Liver (tissue), 3 donors: Measurements from ENCODE around the gene EN2.

Source experiments
- FOXA1 ChIP-seq: IDR thresholded peaks from 2 replicates; pipeline ENCODE4 v1.6.1; 2016; ENCODE audit warnings: antibody characterized with exemption
- HNF4G ChIP-seq: IDR thresholded peaks from 2 replicates; pipeline ENCODE4 v1.6.1; 2016; ENCODE audit warnings: antibody characterized with exemption
- JUND ChIP-seq, 2 donors: IDR thresholded peaks; 2 replicates each; pipeline ENCODE4 v1.6.1; 2016; ENCODE audit warnings: antibody characterized with exemption in 2 of 2
- MAX ChIP-seq: IDR thresholded peaks from 2 replicates; pipeline ENCODE4 v1.6.1; 2016; ENCODE audit warnings: antibody characterized with exemption
- RAD21 ChIP-seq, 2 donors: IDR thresholded peaks; 2 replicates each; pipeline ENCODE4 v1.6.1; 2016; ENCODE audit warnings: antibody characterized with exemption in 2 of 2, mild to moderate bottlenecking in 2 of 2
- RXRA ChIP-seq, 2 donors: IDR thresholded peaks; 2 replicates each; pipeline ENCODE4 v1.6.1; 2017 to 2018; ENCODE audit warnings: antibody characterized with exemption in 2 of 2, mild to moderate bottlenecking in 1 of 2
- SP1 ChIP-seq: IDR thresholded peaks from 2 replicates; pipeline ENCODE4 v1.6.1; 2018; ENCODE audit warnings: antibody characterized with exemption, mild to moderate bottlenecking
- YY1 ChIP-seq: IDR thresholded peaks from 2 replicates; pipeline ENCODE4 v1.6.1; 2016; ENCODE audit warnings: antibody characterized with exemption, mild to moderate bottlenecking
- TF ChIP-seq, protein P1 (sequence below): IDR thresholded peaks from 2 replicates; pipeline ENCODE4 v1.6.1; 2016; ENCODE audit warnings: antibody characterized with exemption, mild to moderate bottlenecking
- TF ChIP-seq, protein P2 (sequence below): fragments of 150-350 bp; IDR thresholded peaks from 2 replicates; pipeline ENCODE4 v1.5.1; 2017; ENCODE audit warnings: improper control_type of control experiment, low read depth, low read length; ENCODE audit not compliant: missing input control
- TF ChIP-seq, protein P3 (sequence below): IDR thresholded peaks from 2 replicates; pipeline ENCODE4 v1.6.1; 2016; ENCODE audit warnings: antibody characterized with exemption
- donor health status: healthy.
- donor health status: healthy.

DNA sequence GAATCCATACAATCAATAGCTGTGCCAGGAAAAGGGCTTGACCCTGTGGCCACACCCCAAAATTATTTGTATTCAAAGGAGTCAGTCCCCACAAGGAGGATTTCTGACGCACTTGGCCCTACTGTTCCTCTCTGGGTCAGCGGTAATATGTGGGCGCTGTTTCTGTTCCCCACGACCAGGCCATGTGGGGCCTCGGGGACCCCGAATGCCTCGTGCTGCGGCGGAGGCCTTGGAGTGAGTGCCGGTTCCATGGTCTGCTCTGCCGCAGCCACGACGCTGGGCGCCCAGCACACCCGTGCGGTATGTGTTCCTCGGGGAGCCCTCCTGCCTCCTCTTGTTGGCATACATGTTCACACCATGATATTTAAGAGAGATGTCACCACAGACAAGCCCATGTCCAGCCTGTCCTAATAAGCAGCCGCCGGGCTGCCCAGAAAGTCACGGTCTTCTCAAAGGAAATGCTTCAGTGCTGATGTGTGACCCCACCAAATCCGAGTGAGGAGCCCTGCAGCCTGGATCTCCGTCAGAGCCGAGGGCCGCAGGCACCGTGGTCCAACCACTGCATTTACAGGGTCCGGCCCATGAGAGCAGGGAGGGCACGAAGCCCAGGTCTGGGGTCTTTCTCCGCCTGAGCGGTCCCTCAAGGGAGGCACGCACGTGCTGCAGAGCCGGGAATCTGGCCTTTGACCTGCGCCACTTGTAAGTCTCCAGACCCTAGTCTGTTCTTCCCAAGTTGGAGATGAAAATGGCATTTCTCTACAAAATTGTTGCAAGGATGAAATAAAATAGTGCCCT lies 36.0 kb downstream of the EN2 start:
- TF ChIP-seq, protein P1, sequence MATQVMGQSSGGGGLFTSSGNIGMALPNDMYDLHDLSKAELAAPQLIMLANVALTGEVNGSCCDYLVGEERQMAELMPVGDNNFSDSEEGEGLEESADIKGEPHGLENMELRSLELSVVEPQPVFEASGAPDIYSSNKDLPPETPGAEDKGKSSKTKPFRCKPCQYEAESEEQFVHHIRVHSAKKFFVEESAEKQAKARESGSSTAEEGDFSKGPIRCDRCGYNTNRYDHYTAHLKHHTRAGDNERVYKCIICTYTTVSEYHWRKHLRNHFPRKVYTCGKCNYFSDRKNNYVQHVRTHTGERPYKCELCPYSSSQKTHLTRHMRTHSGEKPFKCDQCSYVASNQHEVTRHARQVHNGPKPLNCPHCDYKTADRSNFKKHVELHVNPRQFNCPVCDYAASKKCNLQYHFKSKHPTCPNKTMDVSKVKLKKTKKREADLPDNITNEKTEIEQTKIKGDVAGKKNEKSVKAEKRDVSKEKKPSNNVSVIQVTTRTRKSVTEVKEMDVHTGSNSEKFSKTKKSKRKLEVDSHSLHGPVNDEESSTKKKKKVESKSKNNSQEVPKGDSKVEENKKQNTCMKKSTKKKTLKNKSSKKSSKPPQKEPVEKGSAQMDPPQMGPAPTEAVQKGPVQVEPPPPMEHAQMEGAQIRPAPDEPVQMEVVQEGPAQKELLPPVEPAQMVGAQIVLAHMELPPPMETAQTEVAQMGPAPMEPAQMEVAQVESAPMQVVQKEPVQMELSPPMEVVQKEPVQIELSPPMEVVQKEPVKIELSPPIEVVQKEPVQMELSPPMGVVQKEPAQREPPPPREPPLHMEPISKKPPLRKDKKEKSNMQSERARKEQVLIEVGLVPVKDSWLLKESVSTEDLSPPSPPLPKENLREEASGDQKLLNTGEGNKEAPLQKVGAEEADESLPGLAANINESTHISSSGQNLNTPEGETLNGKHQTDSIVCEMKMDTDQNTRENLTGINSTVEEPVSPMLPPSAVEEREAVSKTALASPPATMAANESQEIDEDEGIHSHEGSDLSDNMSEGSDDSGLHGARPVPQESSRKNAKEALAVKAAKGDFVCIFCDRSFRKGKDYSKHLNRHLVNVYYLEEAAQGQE = no peak
- TF ChIP-seq JUND (IDR thresholded peaks at IDR 0.05) (no peak), MAX (no peak), YY1 (no peak), RAD21 (IDR thresholded peaks at IDR 0.05) (no peak), HNF4G (no peak), RXRA (IDR thresholded peaks at IDR 0.05) (no peak), SP1 (no peak), FOXA1 (no peak)
- TF ChIP-seq, protein P2, sequence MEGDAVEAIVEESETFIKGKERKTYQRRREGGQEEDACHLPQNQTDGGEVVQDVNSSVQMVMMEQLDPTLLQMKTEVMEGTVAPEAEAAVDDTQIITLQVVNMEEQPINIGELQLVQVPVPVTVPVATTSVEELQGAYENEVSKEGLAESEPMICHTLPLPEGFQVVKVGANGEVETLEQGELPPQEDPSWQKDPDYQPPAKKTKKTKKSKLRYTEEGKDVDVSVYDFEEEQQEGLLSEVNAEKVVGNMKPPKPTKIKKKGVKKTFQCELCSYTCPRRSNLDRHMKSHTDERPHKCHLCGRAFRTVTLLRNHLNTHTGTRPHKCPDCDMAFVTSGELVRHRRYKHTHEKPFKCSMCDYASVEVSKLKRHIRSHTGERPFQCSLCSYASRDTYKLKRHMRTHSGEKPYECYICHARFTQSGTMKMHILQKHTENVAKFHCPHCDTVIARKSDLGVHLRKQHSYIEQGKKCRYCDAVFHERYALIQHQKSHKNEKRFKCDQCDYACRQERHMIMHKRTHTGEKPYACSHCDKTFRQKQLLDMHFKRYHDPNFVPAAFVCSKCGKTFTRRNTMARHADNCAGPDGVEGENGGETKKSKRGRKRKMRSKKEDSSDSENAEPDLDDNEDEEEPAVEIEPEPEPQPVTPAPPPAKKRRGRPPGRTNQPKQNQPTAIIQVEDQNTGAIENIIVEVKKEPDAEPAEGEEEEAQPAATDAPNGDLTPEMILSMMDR = no peak
- TF ChIP-seq, protein P3, sequence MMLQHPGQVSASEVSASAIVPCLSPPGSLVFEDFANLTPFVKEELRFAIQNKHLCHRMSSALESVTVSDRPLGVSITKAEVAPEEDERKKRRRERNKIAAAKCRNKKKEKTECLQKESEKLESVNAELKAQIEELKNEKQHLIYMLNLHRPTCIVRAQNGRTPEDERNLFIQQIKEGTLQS = no peak
